ENCODE data around the gene PRMT5. TPM values are rescaled to one million over a fixed set of nuclear protein-coding genes. Genes with fewer than 3 reads are reported as not detected.
A peak's percentile ranks its signal among the peaks of the same experiment; 100 is the strongest.

PRMT5 gene
- total RNA-seq, result 76.4 TPM
- polyA plus RNA-seq, result 31.8 TPM
- long read RNA-seq, donor 1, result 0 reads
- long read RNA-seq, donor 2, result 0 reads
- long read RNA-seq, donor 3, transcript PRMT5-202 (17 exons, 2,531 nt), result major isoform, 13 of 14 reads
- long read RNA-seq, donor 3, partial matches to known transcripts, result 0 of 14 reads
- long read RNA-seq, donor 3, other reads (novel, unspliced or antisense), result 0 of 14 reads
- long read RNA-seq, donor 4, transcript PRMT5-202 (17 exons, 2,531 nt), result major isoform, 7 of 10 reads
- long read RNA-seq, donor 4, partial matches to known transcripts, result 0 of 10 reads
- long read RNA-seq, donor 4, other reads (novel, unspliced or antisense), result 0 of 10 reads
- long read RNA-seq, donor 5, transcript PRMT5-202 (17 exons, 2,531 nt), result major isoform, 13 of 14 reads
- long read RNA-seq, donor 5, partial matches to known transcripts, result 0 of 14 reads
- long read RNA-seq, donor 5, other reads (novel, unspliced or antisense), result 0 of 14 reads
- long read RNA-seq, donor 6, transcript PRMT5-202 (17 exons, 2,531 nt), result major isoform, 6 of 25 reads
- long read RNA-seq, donor 6, partial matches to known transcripts, result 17 of 25 reads
- long read RNA-seq, donor 6, other reads (novel, unspliced or antisense), result 0 of 25 reads
- long read RNA-seq, donor 7, transcript PRMT5-202 (17 exons, 2,531 nt), result major isoform, 10 of 12 reads
- long read RNA-seq, donor 7, partial matches to known transcripts, result 0 of 12 reads
- long read RNA-seq, donor 7, other reads (novel, unspliced or antisense), result 0 of 12 reads
- long read RNA-seq, donor 8, partial matches to known transcripts, result 0 of 4 reads
- long read RNA-seq, donor 8, other reads (novel, unspliced or antisense), result 0 of 4 reads
- long read RNA-seq, donor 9, transcript PRMT5-202 (17 exons, 2,531 nt), result major isoform, 7 of 8 reads
- long read RNA-seq, donor 9, partial matches to known transcripts, result 0 of 8 reads
- long read RNA-seq, donor 9, other reads (novel, unspliced or antisense), result 0 of 8 reads
- long read RNA-seq, donor 10, transcript PRMT5-202 (17 exons, 2,531 nt), result major isoform, 5 of 6 reads
- long read RNA-seq, donor 10, partial matches to known transcripts, result 0 of 6 reads
- long read RNA-seq, donor 10, other reads (novel, unspliced or antisense), result 0 of 6 reads

DNA sequence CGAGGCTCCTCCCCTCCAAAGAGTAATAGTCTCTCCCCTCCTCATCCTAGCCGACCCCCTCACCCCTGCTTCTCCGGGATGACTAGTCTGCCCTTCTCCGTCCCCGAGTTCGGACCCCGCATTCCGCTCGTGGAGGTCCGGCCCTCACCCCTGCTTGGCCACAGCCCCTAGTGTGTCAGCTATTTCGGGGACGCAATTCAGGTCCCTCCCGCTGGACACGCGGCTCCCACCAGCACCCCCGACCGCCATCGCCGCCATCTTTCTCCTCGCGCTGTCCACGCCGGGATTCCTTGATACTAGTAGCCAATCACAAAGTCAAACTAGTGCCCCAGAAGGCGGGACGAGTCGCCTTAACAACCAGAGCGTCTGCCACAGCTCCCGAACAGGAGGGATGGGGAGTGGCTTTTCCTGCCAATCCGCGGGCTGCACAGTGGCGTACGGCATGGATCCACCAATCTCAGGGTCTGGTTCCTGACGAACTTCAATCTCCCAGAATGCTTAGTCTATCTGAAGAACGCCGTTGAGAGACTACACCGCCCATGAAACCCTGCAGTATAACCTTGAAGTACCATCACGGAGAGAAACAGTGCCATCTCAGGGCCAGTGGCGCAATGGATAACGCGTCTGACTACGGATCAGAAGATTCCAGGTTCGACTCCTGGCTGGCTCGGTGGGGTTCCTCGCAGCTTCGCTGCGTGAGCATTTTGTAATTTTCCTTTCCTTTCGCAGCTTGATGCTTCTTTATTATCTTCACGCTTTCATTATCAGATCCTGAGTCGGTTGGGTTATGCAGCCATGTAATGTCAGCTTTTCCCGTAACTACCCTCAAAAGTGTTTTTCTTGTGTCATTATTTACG, at the start of gene PRMT5:
PRMT5 (minus strand) TSS at position 273 of the 857 bp plus-strand sequence; CDS start at position 258, 15 bp downstream.
- WGBS, result under 1% methylated on average over 51 of the region's 51 CpGs
- Histone ChIP-seq H3K4me1 (ENCODE audit: control insufficient read depth in 2 of 2, insufficient read depth in 2 of 2, low read length in 2 of 2) (peaks cover 12 to 24% of the 10 kb centered on the region in 2 donors), H3K27me3 (ENCODE audit: control insufficient read depth in 2 of 2, insufficient read depth in 1 of 2, low read length in 1 of 2) (no peaks in the 10 kb centered on the region), H3K4me3 (ENCODE audit: low read length in 2 of 2) (peak within 1 kb of the TSS; percentile 65 to 88), H3K27ac (ENCODE audit: low read depth in 1 of 2, low read length in 1 of 2) (peak within 1 kb of the TSS; percentile 84 to 85), H3K9me3 (ENCODE audit: control insufficient read depth in 2 of 2, insufficient read depth in 1 of 2, low read length in 1 of 2) (no peaks in the 10 kb centered on the region), H3K36me3 (ENCODE audit: control insufficient read depth in 2 of 2, insufficient read depth in 2 of 2, low read length in 1 of 2) (peaks cover 6 to 26% of the 10 kb centered on the region in 2 donors)
- peak; percentile 96 to 100 (median 99) for DNase-seq (ENCODE audit: low read depth in 6 of 9, low spot score in 9 of 9)

DNA sequence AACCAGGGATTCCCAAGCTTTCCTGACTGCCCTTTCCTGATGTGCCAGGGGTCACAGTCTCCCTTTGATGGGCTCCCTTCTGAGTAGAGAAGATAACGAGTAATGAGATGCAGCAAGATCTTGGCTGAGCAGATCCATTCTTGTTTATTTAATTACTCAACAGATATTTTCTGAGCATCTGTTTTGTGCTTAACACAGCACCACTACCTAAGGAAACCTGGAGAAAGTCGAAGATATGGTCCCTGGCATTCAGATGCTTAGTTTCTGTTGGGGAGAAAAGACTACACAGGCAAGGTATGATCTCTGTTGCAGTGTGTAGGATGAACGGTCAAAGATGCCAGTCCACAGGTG, 49.3 kb upstream of the PRMT5 start:
- no peak overlapping the region for H3K4me3 ChIP-seq (ENCODE audit: low read length in 2 of 2)
- peaks cover 6 to 7% of the 10 kb centered on the region in 2 donors for H3K36me3 ChIP-seq (ENCODE audit: control insufficient read depth in 2 of 2, insufficient read depth in 2 of 2, low read length in 1 of 2)
- WGBS, result 87% methylated on average over 3 of the region's 3 CpGs
- no peak overlapping the region for H3K27ac ChIP-seq (ENCODE audit: low read depth in 1 of 2, low read length in 1 of 2)
- no peaks in the 10 kb centered on the region for H3K9me3 ChIP-seq (ENCODE audit: control insufficient read depth in 2 of 2, insufficient read depth in 1 of 2, low read length in 1 of 2)
- no peak for DNase-seq (ENCODE audit: low read depth in 6 of 9, low spot score in 9 of 9)
- H3K4me1 ChIP-seq (ENCODE audit: control insufficient read depth in 2 of 2, insufficient read depth in 2 of 2, low read length in 2 of 2), result peaks cover 11 to 41% of the 10 kb centered on the region in 2 donors
- peaks cover 18 to 41% of the 10 kb centered on the region in 2 donors for H3K27me3 ChIP-seq (ENCODE audit: control insufficient read depth in 2 of 2, insufficient read depth in 1 of 2, low read length in 1 of 2)

- no peak overlapping the region for H3K4me3 ChIP-seq (ENCODE audit: low read length in 2 of 2)
- no peak for DNase-seq (ENCODE audit: low read depth in 6 of 9, low spot score in 9 of 9)
- H3K27ac ChIP-seq (ENCODE audit: low read depth in 1 of 2, low read length in 1 of 2), result peak overlapping the region; percentile 18 to 33
- H3K36me3 ChIP-seq (ENCODE audit: control insufficient read depth in 2 of 2, insufficient read depth in 2 of 2, low read length in 1 of 2), result peaks cover 7 to 8% of the 10 kb centered on the region in 2 donors
- no peaks in the 10 kb centered on the region for H3K9me3 ChIP-seq (ENCODE audit: control insufficient read depth in 2 of 2, insufficient read depth in 1 of 2, low read length in 1 of 2)
- peaks cover 11 to 35% of the 10 kb centered on the region in 2 donors for H3K4me1 ChIP-seq (ENCODE audit: control insufficient read depth in 2 of 2, insufficient read depth in 2 of 2, low read length in 2 of 2)
- peaks cover 18 to 41% of the 10 kb centered on the region in 2 donors for H3K27me3 ChIP-seq (ENCODE audit: control insufficient read depth in 2 of 2, insufficient read depth in 1 of 2, low read length in 1 of 2)
- 89% methylated on average over 8 of the region's 8 CpGs for WGBS
Observed at GRCh38 chr14:22977684-22978486, 48.7 kb upstream of the PRMT5 start.

- peaks cover 18 to 36% of the 10 kb centered on the region in 2 donors for H3K27me3 ChIP-seq (ENCODE audit: control insufficient read depth in 2 of 2, insufficient read depth in 1 of 2, low read length in 1 of 2)
- H3K27ac ChIP-seq (ENCODE audit: low read depth in 1 of 2, low read length in 1 of 2), result peak overlapping the region in 1 of 2 donors; percentile 33
- H3K36me3 ChIP-seq (ENCODE audit: control insufficient read depth in 2 of 2, insufficient read depth in 2 of 2, low read length in 1 of 2), result peaks cover 7 to 11% of the 10 kb centered on the region in 2 donors
- H3K4me3 ChIP-seq (ENCODE audit: low read length in 2 of 2), result no peak overlapping the region
- peaks cover 11 to 34% of the 10 kb centered on the region in 2 donors for H3K4me1 ChIP-seq (ENCODE audit: control insufficient read depth in 2 of 2, insufficient read depth in 2 of 2, low read length in 2 of 2)
- H3K9me3 ChIP-seq (ENCODE audit: control insufficient read depth in 2 of 2, insufficient read depth in 1 of 2, low read length in 1 of 2), result no peaks in the 10 kb centered on the region
- no peak for DNase-seq (ENCODE audit: low read depth in 6 of 9, low spot score in 9 of 9)
Observed at GRCh38 chr14:22977434-22977683, 48.2 kb upstream of the PRMT5 start.

GRCh38 chr14:22976620-22977433, 47.7 kb upstream of the PRMT5 start:
- DNase-seq (ENCODE audit: low read depth in 6 of 9, low spot score in 9 of 9), result no peak
- WGBS, result 88% methylated on average over 6 of the region's 6 CpGs
- Histone ChIP-seq H3K27ac (ENCODE audit: low read depth in 1 of 2, low read length in 1 of 2) (no peak overlapping the region), H3K27me3 (ENCODE audit: control insufficient read depth in 2 of 2, insufficient read depth in 1 of 2, low read length in 1 of 2) (peaks cover 17 to 31% of the 10 kb centered on the region in 2 donors), H3K4me3 (ENCODE audit: low read length in 2 of 2) (no peak overlapping the region), H3K4me1 (ENCODE audit: control insufficient read depth in 2 of 2, insufficient read depth in 2 of 2, low read length in 2 of 2) (peaks cover 10 to 29% of the 10 kb centered on the region in 2 donors), H3K36me3 (ENCODE audit: control insufficient read depth in 2 of 2, insufficient read depth in 2 of 2, low read length in 1 of 2) (peaks cover 7 to 11% of the 10 kb centered on the region in 2 donors), H3K9me3 (ENCODE audit: control insufficient read depth in 2 of 2, insufficient read depth in 1 of 2, low read length in 1 of 2) (no peaks in the 10 kb centered on the region)

DNA sequence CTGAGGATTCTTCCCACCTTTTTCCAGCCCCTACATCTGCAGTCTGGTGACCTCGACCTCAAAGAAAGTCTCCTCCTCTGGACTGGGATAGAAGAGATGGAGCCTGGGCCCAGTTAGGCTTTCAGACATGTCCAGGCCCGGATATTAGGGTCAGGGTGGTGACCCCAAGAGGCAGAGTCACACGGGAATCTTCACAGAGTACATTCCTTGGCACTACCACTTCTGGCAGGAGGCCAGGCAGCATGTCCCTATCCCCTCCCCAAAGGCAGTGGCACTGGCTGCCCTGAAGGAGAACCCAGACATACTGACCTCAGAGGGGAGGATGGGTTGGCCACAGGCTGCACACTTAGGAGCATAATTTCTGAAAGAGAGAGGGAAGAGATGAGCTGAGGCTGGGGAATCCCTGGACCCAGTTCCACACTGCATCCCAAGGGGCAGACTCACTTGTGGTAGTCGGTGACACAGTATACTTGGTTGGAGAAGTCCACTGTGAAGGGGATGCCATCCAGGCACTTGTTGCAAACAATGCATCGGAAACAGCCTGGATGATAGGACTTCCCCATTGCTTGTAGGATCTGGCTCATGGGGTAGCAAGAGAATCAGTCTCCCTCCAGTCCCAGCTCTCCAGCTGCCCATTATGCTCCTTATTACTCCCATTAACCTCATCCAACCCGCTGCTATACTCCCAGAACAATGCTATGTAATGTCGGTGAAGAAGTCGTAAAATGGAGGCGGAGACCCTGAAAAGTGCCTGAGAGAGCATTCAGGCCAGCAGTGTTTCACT, 45.5 kb upstream of the PRMT5 start:
- 93% methylated on average over 9 of the region's 9 CpGs for WGBS
- Histone ChIP-seq H3K4me1 (ENCODE audit: control insufficient read depth in 2 of 2, insufficient read depth in 2 of 2, low read length in 2 of 2) (peaks cover 0 to 9% of the 10 kb centered on the region in 2 donors), H3K4me3 (ENCODE audit: low read length in 2 of 2) (no peak overlapping the region), H3K27ac (ENCODE audit: low read depth in 1 of 2, low read length in 1 of 2) (no peak overlapping the region), H3K36me3 (ENCODE audit: control insufficient read depth in 2 of 2, insufficient read depth in 2 of 2, low read length in 1 of 2) (peaks cover 7 to 11% of the 10 kb centered on the region in 2 donors), H3K27me3 (ENCODE audit: control insufficient read depth in 2 of 2, insufficient read depth in 1 of 2, low read length in 1 of 2) (peaks cover 0 to 10% of the 10 kb centered on the region in 2 donors), H3K9me3 (ENCODE audit: control insufficient read depth in 2 of 2, insufficient read depth in 1 of 2, low read length in 1 of 2) (no peaks in the 10 kb centered on the region)
- DNase-seq (ENCODE audit: low read depth in 6 of 9, low spot score in 9 of 9), result no peak
